Activated T-cell treated with anti-CD3 and anti-CD28 coated beads, Interleukin-2, amount 50 U/mL, for 72 hours (primary cell): ENCODE measurements around the gene GPR161. TPM values are rescaled to one million over a fixed set of nuclear protein-coding genes. Genes with fewer than 3 reads are reported as not detected.

Experiments used
- ATAC-seq, 2 donors: fragments of 150-1000 bp; cut with Tn5 transposase; replicated peaks in 1 of 2; 2 replicates each; pipeline ENCODE4 v1.10.0; 2021; ENCODE audit warnings: moderate library complexity in 2 of 2, mild to moderate bottlenecking in 1 of 2
- DNase-seq, 2 donors: peaks; one replicate each; pipeline ENCODE4 v3.0.0; 2021 to 2022; ENCODE audit warnings: mixed read lengths in 1 of 2
- H3K27ac Mint-ChIP-seq: one replicate; pipeline ENCODE4 v1.8.0; 2022; ENCODE audit warnings: mild to moderate bottlenecking, moderate library complexity, mixed read lengths
- H3K27me3 Mint-ChIP-seq: one replicate; pipeline ENCODE4 v1.8.0; 2022; ENCODE audit warnings: low read depth, mixed read lengths
- H3K36me3 Mint-ChIP-seq, 2 donors: one replicate each; pipeline ENCODE4 v1.8.0; 2022; ENCODE audit warnings: mixed read lengths in 2 of 2, mild to moderate bottlenecking in 1 of 2; ENCODE audit not compliant: insufficient read depth in 2 of 2
- H3K4me1 Mint-ChIP-seq: one replicate; pipeline ENCODE4 v1.8.0; 2022; ENCODE audit warnings: low read depth, mixed read lengths
- H3K4me3 Mint-ChIP-seq, 2 donors: one replicate each; pipeline ENCODE4 v1.8.0; 2022; ENCODE audit warnings: mild to moderate bottlenecking in 2 of 2, mixed read lengths in 2 of 2, moderate library complexity in 2 of 2
- H3K9me3 Mint-ChIP-seq, 2 donors: one replicate each; pipeline ENCODE4 v1.8.0; 2022; ENCODE audit warnings: mixed read lengths in 2 of 2
- total RNA-seq, 2 donors: library from RNA; stranded (reverse); gene quantifications; one replicate each; pipeline ENCODE4 v1.2.3, GENCODE V29; 2022

GPR161 gene
- total RNA-seq, 2 donors from 2014 or later = 1.4 to 4.5 TPM

DNA sequence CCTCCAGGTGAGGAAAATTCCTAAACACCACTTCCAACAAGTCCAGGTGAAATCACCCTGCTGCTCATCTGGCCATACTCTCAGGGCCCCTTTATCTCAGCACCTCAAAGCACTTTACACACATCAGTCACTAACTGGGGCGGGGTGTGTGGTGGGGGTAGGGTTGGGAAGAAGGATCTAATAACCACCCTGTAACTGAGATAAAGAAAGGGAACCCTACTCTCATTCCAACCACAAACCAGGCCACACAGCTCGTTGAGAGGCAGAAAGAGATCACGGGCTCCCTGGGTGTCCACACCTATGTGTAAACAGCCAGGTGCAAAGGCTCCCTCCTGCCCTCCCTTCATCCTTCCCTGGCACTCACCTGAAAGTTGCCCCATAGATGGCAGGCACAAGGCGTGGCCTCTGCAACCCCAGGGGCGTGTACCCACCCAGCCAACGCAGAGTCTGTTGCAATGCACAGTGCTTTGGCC, 20.4 kb downstream of the GPR161 start:
- no peak overlapping the region for H3K27ac Mint-ChIP-seq
- H3K9me3 Mint-ChIP-seq = no peaks in the 10 kb centered on the region
- DNase-seq (no peak), ATAC-seq (no peak)
- peaks cover 8% of the 10 kb centered on the region for H3K27me3 Mint-ChIP-seq
- peaks cover 0 to 2% of the 10 kb centered on the region in 2 donors for H3K36me3 Mint-ChIP-seq
- H3K4me1 Mint-ChIP-seq = peaks cover 10% of the 10 kb centered on the region
- no peak overlapping the region for H3K4me3 Mint-ChIP-seq

DNA sequence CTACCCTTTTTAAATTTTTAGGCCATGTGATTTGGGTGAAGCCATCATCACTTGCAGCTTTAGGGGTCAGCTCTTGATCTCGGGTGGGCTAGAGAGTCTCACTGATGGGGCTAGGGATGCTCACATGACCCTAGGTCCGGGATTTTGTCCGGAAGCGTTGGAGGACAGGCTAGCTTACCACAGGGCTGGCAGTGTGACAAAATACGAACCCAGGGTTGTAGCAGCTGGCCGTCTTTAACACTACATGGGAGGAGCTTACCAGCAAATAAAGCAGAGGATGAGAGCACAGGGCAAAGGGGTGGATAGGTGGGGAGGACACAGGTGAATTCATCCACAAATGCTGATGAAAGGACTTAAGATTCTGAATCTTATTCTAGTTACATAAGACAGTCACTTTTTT, 21.9 kb downstream of the GPR161 start:
- DNase-seq (no peak), ATAC-seq (no peak)
- Mint-ChIP-seq H3K27me3 (peaks cover 8% of the 10 kb centered on the region), H3K27ac (no peak overlapping the region), H3K36me3 (peaks cover 0 to 2% of the 10 kb centered on the region in 2 donors), H3K4me3 (no peak overlapping the region), H3K9me3 (no peaks in the 10 kb centered on the region), H3K4me1 (peaks cover 10% of the 10 kb centered on the region)

DNA sequence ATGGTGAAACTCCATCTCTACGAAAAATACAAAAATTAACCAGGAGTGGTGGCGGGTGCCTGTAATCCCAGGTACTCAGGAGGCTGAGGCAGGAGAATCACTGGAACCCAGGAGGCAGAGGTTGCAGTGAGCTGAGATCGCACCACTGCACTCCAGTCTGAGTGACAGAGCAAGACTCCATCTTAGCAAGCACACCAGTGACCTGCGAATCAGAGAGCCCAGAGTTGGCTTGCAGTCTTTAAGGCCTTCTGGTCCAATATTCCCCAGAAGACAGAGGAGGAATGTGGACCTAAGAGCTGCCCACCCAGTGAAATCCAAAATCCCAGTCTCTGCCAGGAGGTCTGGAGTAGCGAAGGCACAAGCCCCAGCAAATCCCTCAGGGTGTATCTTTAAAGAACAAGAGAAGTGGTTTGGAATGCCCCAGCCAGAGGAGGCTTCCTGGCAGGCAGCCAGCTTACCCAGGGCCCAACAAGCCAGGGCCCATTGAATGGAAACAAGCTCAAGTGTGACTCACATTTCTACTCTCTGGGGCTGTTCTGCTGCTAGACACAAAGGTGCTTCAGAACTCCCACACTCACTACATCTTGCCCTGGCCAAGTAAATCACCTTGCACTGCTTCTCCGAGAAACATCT, 23.9 kb downstream of the GPR161 start:
- H3K9me3 Mint-ChIP-seq = no peaks in the 10 kb centered on the region
- no peaks in the 10 kb centered on the region for H3K36me3 Mint-ChIP-seq
- ATAC-seq (peak; percentile 96), DNase-seq (peak; percentile 72 to 77)
- H3K27ac Mint-ChIP-seq = no peak overlapping the region
- peaks cover 2% of the 10 kb centered on the region for H3K27me3 Mint-ChIP-seq
- H3K4me3 Mint-ChIP-seq = no peak overlapping the region
- peaks cover 10% of the 10 kb centered on the region for H3K4me1 Mint-ChIP-seq

DNA sequence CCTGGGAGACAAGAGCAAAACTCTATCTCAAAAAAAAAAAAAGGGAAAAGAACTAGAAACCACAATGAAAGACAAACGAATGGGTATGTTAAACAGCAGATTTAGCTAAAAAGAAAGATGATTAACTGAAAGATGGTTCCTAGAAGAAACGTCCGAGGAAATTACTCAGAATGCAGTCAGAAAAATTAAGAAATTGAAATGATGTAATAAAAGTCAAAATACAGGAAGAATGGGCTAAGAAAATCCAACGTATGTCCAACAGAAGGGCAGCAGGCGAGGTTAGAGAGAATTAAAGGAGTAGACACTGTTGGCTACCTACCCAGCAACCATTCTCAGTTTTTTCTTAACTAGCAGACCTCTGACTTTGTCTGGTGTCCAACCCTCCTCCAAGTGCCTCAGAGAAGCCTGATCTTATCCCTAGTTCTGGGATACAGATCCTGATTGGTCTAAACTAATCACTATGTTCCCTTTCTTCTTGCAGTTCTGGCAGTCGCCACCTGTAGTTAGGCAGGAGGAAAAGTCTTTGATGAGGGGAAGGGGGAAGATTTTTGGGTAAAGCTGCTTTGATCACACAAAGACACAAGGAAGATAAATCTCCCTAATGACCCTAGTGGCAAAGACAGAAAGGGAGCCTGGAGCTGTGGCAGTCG, 25.7 kb downstream of the GPR161 start:
- no peak for DNase-seq
- Mint-ChIP-seq H3K4me1 (peaks cover 10% of the 10 kb centered on the region), H3K4me3 (no peak overlapping the region), H3K9me3 (no peaks in the 10 kb centered on the region), H3K27ac (no peak overlapping the region), H3K36me3 (no peaks in the 10 kb centered on the region), H3K27me3 (no peaks in the 10 kb centered on the region)
- no peak for ATAC-seq

DNA sequence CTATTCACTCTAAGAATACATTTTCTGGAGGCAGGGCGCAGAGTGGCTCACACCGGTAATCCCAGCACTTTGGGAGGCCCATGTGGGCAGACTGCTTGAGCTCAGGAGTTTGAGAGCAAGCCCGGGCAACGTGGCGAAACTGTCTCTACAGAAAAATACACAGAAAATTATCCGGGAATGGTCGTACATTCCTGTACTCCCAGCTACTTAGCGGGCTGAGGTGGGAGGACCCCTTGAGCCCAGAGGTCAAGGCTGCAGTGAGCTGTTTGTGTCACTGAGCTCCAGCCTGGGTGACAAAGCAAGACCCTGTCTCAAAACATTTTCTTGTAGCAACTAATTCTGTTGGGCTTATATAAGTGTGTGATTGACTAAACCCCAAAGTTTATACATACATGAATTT, 30.5 kb downstream of the GPR161 start:
- H3K9me3 Mint-ChIP-seq = no peaks in the 10 kb centered on the region
- H3K27ac Mint-ChIP-seq = no peak overlapping the region
- H3K27me3 Mint-ChIP-seq = no peaks in the 10 kb centered on the region
- DNase-seq (no peak), ATAC-seq (no peak)
- H3K4me3 Mint-ChIP-seq = no peak overlapping the region
- no peaks in the 10 kb centered on the region for H3K4me1 Mint-ChIP-seq
- no peaks in the 10 kb centered on the region for H3K36me3 Mint-ChIP-seq

DNA sequence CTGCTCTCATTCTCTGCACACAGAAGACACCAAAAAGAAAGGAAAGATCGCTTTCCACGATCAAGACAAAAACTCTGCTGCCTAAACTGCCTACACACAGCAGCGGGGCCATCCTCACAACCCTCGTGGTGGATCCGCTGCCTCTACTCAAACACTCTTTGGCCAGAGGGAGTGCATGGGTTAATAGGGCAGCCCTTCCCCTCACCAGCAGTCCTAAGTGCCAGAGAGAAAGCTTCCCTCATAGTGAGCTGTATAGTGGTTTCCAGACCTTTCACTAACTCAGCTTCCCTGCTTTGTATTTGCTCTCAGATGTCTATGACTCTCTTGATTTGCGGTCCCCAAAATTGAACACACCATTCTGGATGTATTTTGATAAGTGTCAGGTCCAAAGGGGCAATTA, 30.9 kb downstream of the GPR161 start:
- Mint-ChIP-seq H3K27me3 (no peaks in the 10 kb centered on the region), H3K36me3 (no peaks in the 10 kb centered on the region), H3K9me3 (no peaks in the 10 kb centered on the region), H3K27ac (no peak overlapping the region), H3K4me1 (no peaks in the 10 kb centered on the region), H3K4me3 (no peak overlapping the region)
- DNase-seq = no peak
- ATAC-seq = no peak

DNA sequence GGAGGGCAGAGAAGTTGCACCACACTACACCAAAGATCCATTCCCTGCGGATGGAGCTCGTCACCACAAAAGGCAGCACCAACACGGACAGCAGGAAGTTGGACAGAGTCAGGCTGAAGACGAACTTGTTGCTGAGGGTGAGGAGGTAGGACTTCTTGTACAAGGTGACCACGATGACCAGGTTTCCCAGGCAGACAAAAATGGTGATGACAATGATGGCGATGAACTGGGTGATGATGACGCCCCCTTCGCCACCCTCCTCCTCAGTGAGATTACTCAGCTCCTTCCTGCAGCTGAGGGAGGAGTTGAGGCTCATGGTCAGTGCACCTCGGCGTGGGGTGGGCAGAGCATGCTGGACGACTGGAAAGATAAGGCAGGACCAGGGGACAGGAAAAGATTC, 32.2 kb downstream of the GPR161 start:
- no peak overlapping the region for H3K4me3 Mint-ChIP-seq
- H3K27ac Mint-ChIP-seq = no peak overlapping the region
- DNase-seq (no peak), ATAC-seq (no peak)
- no peaks in the 10 kb centered on the region for H3K36me3 Mint-ChIP-seq
- no peaks in the 10 kb centered on the region for H3K27me3 Mint-ChIP-seq
- no peaks in the 10 kb centered on the region for H3K9me3 Mint-ChIP-seq
- H3K4me1 Mint-ChIP-seq = no peaks in the 10 kb centered on the region

DNA sequence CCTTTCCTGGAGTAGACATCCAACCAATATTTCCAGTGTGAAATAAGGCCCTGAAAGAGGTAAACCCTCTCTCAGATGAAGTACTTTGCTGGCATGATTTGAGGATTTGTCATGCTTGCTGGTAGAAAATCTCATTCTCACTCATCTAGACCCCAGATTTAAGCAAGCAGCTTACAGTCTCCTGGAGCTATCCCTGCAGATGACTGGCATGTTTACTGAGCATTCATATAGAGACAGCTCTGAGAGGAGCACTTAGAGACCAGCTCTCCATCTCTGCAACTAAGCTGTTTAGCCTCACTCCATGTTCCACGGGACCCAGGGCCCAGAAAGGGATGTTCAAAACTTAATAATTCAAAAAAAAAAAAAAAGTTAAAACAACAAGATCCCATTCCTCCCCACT, 34.2 kb downstream of the GPR161 start:
- Mint-ChIP-seq H3K36me3 (no peaks in the 10 kb centered on the region), H3K27ac (no peak overlapping the region), H3K4me1 (no peaks in the 10 kb centered on the region), H3K27me3 (no peaks in the 10 kb centered on the region), H3K9me3 (no peaks in the 10 kb centered on the region), H3K4me3 (no peak overlapping the region)
- DNase-seq (no peak), ATAC-seq (peak in 1 of 2 donors; percentile 59)

DNA sequence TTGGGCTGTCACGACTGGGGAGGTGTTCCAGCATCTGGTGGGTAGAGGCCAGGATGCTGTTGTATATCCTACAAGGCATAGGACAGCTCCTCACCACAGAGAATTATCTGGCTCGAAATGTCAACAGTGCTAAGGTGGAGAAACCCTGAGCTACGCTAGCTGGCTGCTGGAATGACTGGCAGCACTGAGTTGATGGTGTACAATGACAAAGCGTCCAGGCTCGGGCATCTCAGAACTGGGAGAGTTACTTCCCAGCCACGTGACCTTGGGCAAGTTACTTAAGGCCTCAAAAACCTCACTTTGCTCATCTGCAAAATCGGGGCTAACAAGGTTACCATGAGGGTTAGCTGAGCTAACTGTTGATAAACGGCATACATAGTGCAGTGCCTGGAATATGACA, 35.4 kb downstream of the GPR161 start:
- H3K36me3 Mint-ChIP-seq = no peaks in the 10 kb centered on the region

DNA sequence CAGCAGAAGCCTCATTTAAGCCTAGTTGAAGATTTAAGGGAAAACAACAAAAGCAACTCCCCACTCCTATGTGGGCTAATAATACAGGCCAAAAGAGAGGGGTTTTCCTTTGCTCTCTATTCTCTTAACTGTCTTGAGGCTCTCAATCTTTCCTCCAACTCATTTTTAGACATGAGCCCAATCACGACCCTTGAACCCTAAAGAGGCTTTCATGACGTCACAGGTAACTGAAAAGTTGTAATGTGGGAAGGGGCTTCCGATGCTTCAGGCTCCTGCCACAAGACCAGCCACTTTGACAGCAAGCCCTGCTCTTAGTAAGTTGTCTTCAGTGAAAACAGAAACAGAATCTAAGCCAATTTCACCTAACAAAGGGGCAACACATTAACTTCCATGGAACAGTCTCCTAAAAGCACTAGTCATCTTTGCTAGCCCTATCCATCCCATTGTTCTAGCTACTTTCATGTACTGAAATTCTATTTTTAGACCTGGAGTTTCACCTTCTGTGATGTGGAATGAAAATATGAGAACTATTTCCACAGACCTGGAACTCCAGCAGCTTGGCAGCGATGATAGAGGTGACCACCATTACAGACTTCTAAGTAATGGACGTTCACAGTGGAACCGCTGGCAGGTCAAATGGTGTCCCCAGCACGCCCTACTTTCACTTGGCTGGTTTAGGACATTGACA, 36.3 kb downstream of the GPR161 start:
- no peaks in the 10 kb centered on the region for H3K4me1 Mint-ChIP-seq
- no peak overlapping the region for H3K27ac Mint-ChIP-seq
- H3K36me3 Mint-ChIP-seq = no peaks in the 10 kb centered on the region
- H3K27me3 Mint-ChIP-seq = peaks cover under 1% of the 10 kb centered on the region
- no peak overlapping the region for H3K4me3 Mint-ChIP-seq
- no peak for ATAC-seq
- no peak for DNase-seq
- H3K9me3 Mint-ChIP-seq = no peaks in the 10 kb centered on the region

More for the DNA sequence above, 35.4 kb downstream of the GPR161 start:
- H3K4me3 Mint-ChIP-seq = no peak overlapping the region
- ATAC-seq = no peak
- H3K27me3 Mint-ChIP-seq = no peaks in the 10 kb centered on the region
- no peak for DNase-seq
- H3K27ac Mint-ChIP-seq = no peak overlapping the region
- H3K9me3 Mint-ChIP-seq = no peaks in the 10 kb centered on the region
- no peaks in the 10 kb centered on the region for H3K4me1 Mint-ChIP-seq

DNA sequence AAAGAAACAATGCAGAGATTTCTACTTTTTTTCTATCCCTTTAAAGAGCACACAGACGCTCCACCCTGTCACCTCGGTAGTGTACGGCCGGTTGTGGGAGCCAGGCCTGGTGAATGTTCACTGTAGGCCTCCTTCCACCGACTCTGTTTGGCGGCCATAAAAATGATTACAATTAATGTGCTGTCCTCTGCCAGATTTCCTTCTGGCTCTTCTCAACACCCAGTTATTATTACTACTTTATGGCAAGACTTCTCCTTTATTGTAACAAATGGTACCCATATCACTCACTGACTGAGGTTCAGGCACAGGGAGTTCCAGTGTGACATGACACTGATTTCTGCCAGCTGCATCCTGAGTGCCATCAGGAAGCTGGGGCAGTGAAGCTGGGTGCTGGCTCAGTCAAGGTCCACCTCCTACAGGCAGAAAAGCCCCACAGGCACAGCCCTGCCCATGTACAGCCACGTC, 37.4 kb downstream of the GPR161 start:
- Mint-ChIP-seq H3K36me3 (no peaks in the 10 kb centered on the region), H3K27ac (no peak overlapping the region)
- no peak for DNase-seq

DNA sequence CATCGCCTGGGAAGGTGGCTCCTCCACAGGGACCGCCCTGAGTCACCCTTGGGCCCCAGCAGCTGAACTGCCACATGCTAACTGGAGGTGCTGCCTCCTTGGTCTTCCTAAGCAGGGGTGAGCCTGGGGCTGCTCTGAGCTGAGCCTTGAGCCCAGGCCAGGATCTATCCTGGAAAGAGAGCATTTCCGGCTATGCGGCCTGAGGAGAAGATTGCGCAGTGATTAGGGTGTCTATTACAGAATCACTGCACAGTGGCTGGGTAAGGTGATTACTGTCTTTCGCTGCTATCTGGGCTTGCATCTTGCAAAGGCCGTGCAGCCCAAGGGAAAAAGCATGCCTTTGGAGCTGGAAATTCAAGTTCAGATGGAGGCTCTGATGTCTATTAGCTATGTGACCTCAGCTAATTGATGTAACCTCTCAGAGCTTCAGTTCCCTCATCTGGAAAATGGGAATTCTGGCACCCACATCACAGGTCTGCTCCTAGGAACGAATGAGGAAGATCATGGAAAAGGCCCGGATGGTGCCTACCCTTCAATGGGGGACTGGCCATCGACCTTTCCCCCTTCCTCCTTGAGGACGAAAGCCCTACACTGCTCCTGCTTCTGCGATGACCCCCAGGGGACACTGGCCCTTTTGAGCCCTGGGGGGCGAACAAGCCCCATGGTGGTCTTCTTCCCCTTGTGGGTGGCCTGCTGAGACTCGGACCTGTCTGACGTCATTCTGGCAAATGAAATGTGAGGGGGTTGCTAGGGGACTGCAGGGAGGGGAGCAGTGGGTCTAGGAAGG, 38.0 kb downstream of the GPR161 start:
- Mint-ChIP-seq H3K4me3 (no peak overlapping the region), H3K9me3 (no peaks in the 10 kb centered on the region)

More for the DNA sequence above, 37.4 kb downstream of the GPR161 start:
- ATAC-seq = no peak
- no peaks in the 10 kb centered on the region for H3K4me1 Mint-ChIP-seq
- no peaks in the 10 kb centered on the region for H3K9me3 Mint-ChIP-seq
- no peak overlapping the region for H3K4me3 Mint-ChIP-seq
- H3K27me3 Mint-ChIP-seq = peaks cover 12% of the 10 kb centered on the region

More for the DNA sequence above, 38.0 kb downstream of the GPR161 start:
- no peak for ATAC-seq
- no peak for DNase-seq
- Mint-ChIP-seq H3K27ac (no peak overlapping the region), H3K36me3 (no peaks in the 10 kb centered on the region), H3K27me3 (peaks cover 17% of the 10 kb centered on the region), H3K4me1 (peaks cover 6% of the 10 kb centered on the region)
